ENCODE data around the gene NACC2. TPM values are rescaled to one million over a fixed set of nuclear protein-coding genes. Genes with fewer than 3 reads are reported as not detected.

The NACC2 gene
- polyA plus RNA-seq, 1 of the 3 experiments (the other 2 are of a cell fraction): 22.1 TPM

GRCh38 chr9:136016572-136017288 lies 78.4 kb downstream of the NACC2 start (continued):
- TF ChIP-seq USF2 (IDR thresholded peaks at IDR 0.05; ENCODE audit: borderline replicate concordance, low read depth, low read length): no peak
- TF ChIP-seq TEAD4 (IDR thresholded peaks at IDR 0.05; ENCODE audit: borderline replicate concordance, insufficient read depth): no peak
- TF ChIP-seq YY1 (IDR thresholded peaks at IDR 0.05; ENCODE audit: low read depth): no peak
- TF ChIP-seq SMC3 (IDR thresholded peaks at IDR 0.05; ENCODE audit: low read depth, low read length): no peak
- no peak for TF ChIP-seq MAX (IDR thresholded peaks at IDR 0.05; ENCODE audit: low read depth)
- no peak for TF ChIP-seq EZH2phosphoT487 (IDR thresholded peaks at IDR 0.05; ENCODE audit: borderline replicate concordance, low read depth)
- no peak for TF ChIP-seq FOXM1 (IDR thresholded peaks at IDR 0.05; ENCODE audit: low read depth)
- TF ChIP-seq, protein P1, sequence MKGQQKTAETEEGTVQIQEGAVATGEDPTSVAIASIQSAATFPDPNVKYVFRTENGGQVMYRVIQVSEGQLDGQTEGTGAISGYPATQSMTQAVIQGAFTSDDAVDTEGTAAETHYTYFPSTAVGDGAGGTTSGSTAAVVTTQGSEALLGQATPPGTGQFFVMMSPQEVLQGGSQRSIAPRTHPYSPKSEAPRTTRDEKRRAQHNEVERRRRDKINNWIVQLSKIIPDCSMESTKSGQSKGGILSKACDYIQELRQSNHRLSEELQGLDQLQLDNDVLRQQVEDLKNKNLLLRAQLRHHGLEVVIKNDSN (IDR thresholded peaks at IDR 0.05; ENCODE audit: borderline replicate concordance, low read depth): no peak
- no peak for TF ChIP-seq TCF12 (IDR thresholded peaks at IDR 0.05)

DNA sequence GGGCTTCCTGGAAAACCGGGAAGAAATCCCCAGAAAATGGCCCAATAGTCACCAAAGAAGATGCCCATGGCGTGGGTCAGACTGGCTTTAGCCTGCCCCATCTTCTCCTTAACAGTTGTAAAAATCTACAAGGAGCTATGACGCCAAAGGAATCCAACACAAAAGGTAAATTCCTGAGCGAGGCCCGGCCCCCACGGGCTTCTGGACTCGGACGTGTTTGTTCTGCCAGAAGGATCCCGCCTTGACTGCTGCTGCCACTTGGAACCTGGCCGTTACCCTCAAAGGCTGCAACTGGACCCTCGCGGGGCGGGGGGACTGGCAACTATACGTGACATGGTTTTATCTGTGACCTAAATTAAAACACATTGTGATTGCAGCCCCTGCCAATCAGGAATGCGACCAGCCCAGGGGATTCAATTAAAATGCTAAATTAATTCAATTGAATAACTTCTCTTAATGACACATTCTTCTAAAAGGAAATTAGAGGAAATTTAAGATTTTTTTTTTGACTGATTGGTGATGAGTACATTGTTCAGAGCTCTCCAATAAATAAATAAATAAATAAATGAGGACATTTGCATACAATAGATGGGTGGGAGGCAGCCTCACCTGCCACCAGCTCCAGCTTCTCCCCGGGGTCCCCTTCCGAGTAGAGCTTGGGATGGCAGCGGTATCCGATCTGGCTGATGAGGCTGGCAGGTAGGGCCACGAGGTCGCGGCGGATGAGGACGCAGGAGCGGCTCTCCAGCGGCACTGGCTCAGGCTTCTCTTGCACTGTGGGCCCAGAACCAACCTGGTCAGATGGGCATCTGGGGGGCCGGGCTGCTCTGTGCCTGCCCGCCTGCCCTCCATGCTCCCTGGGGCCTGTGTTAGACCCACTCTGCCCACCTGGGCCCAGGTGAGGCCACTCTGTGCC lies 79.2 kb downstream of the NACC2 start:
- no peaks in the 10 kb centered on the region for H3F3A ChIP-seq (replicated peaks; ENCODE audit: insufficient read depth)
- TF ChIP-seq IRF3 (IDR thresholded peaks at IDR 0.05; ENCODE audit: low read depth, low read length): no peak
- TF ChIP-seq TCF12 (IDR thresholded peaks at IDR 0.05): no peak
- no peak for TF ChIP-seq EP300 (IDR thresholded peaks at IDR 0.05; ENCODE audit: borderline replicate concordance in 1 of 2, low read depth in 1 of 2, low read length in 1 of 2)
- TF ChIP-seq, protein P2, sequence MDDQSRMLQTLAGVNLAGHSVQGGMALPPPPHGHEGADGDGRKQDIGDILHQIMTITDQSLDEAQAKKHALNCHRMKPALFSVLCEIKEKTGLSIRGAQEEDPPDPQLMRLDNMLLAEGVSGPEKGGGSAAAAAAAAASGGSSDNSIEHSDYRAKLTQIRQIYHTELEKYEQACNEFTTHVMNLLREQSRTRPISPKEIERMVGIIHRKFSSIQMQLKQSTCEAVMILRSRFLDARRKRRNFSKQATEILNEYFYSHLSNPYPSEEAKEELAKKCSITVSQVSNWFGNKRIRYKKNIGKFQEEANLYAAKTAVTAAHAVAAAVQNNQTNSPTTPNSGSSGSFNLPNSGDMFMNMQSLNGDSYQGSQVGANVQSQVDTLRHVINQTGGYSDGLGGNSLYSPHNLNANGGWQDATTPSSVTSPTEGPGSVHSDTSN (IDR thresholded peaks at IDR 0.05): no peak
- no peak for TF ChIP-seq JUND (IDR thresholded peaks at IDR 0.05)
- no peak for TF ChIP-seq FOXM1 (IDR thresholded peaks at IDR 0.05; ENCODE audit: low read depth)
- TF ChIP-seq, protein P3, sequence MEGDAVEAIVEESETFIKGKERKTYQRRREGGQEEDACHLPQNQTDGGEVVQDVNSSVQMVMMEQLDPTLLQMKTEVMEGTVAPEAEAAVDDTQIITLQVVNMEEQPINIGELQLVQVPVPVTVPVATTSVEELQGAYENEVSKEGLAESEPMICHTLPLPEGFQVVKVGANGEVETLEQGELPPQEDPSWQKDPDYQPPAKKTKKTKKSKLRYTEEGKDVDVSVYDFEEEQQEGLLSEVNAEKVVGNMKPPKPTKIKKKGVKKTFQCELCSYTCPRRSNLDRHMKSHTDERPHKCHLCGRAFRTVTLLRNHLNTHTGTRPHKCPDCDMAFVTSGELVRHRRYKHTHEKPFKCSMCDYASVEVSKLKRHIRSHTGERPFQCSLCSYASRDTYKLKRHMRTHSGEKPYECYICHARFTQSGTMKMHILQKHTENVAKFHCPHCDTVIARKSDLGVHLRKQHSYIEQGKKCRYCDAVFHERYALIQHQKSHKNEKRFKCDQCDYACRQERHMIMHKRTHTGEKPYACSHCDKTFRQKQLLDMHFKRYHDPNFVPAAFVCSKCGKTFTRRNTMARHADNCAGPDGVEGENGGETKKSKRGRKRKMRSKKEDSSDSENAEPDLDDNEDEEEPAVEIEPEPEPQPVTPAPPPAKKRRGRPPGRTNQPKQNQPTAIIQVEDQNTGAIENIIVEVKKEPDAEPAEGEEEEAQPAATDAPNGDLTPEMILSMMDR (IDR thresholded peaks at IDR 0.05): no peak
- no peak for TF ChIP-seq RXRA (IDR thresholded peaks at IDR 0.05; ENCODE audit: borderline replicate concordance, low read depth)
- POLR2A ChIA-PET: no interaction called here
- peaks cover 58% of the 10 kb centered on the region for H3K79me2 ChIP-seq (ENCODE audit: insufficient read depth)
- no peak overlapping the region for H3K4me3 ChIP-seq (ENCODE audit: low read depth in 2 of 2, low read length in 1 of 2)
- H3K9me2 ChIP-seq: no peaks in the 10 kb centered on the region
- no peak overlapping the region for H3K4me2 ChIP-seq
- no peak overlapping the region for H3K27ac ChIP-seq (ENCODE audit: low read depth in 2 of 2, low read length in 1 of 2)
- WGBS (ENCODE audit: low lambda C conversion rate): 97% methylated on average over 21 of the region's 28 CpGs
- H3K9me3 ChIP-seq: no peaks in the 10 kb centered on the region
- CTCF ChIA-PET: interaction anchor here (0.8 to 1.6 kb wide), 5 partner anchors 8 to 111 kb away, joined by 3 to 6 read pairs (median 3); no protein-coding TSS in a partner anchor
- H3K36me3 ChIP-seq (replicated peaks in 1 of 2; ENCODE audit: control insufficient read depth in 1 of 2, insufficient read depth in 2 of 2, low read length in 1 of 2): peaks cover 3 to 6% of the 10 kb centered on the region in 2 experiments
- peaks cover 66% of the 10 kb centered on the region for H4K20me1 ChIP-seq (ENCODE audit: insufficient read depth)
- H3K9ac ChIP-seq: no peak overlapping the region
- peaks cover 0 to 16% of the 10 kb centered on the region in 2 experiments; a peak in 1 of 4 replicates for H3K4me1 ChIP-seq (ENCODE audit: control insufficient read depth in 1 of 2, insufficient read depth in 2 of 2, low read depth in 1 of 2, low read length in 1 of 2)
- no peaks in the 10 kb centered on the region for H3K27me3 ChIP-seq (ENCODE audit: insufficient read depth)
- DNase-seq: peak; percentile 24
- H2AFZ ChIP-seq (ENCODE audit: low read depth): no peak overlapping the region
